Stimulated activated memory B cell treated with anti-CD40 and anti-IgM and Interleukin-4, amounts not matched to agents 10 μg/mL and 1 μg/mL and 100 μg/mL, for 72 hours (primary cell): ENCODE data around the gene MAP6.

Experiments
- ATAC-seq: fragments of 150-1000 bp; cut with Tn5 transposase; 2 replicates; pipeline ENCODE4 v1.10.0; 2021
- H3K27ac Mint-ChIP-seq: one replicate; pipeline ENCODE4 v1.8.0; 2022; ENCODE audit warnings: mild to moderate bottlenecking, mixed read lengths
- H3K27me3 Mint-ChIP-seq: one replicate; pipeline ENCODE4 v1.8.0; 2022; ENCODE audit warnings: mixed read lengths
- H3K36me3 Mint-ChIP-seq: one replicate; pipeline ENCODE4 v1.8.0; 2022; ENCODE audit warnings: mixed read lengths
- H3K4me1 Mint-ChIP-seq: one replicate; pipeline ENCODE4 v1.8.0; 2022; ENCODE audit warnings: mixed read lengths
- H3K4me3 Mint-ChIP-seq: one replicate; pipeline ENCODE4 v1.8.0; 2022; ENCODE audit warnings: mild to moderate bottlenecking, moderate library complexity, mixed read lengths
- H3K9me3 Mint-ChIP-seq: one replicate; pipeline ENCODE4 v1.8.0; 2022; ENCODE audit warnings: mixed read lengths

Gene MAP6

DNA sequence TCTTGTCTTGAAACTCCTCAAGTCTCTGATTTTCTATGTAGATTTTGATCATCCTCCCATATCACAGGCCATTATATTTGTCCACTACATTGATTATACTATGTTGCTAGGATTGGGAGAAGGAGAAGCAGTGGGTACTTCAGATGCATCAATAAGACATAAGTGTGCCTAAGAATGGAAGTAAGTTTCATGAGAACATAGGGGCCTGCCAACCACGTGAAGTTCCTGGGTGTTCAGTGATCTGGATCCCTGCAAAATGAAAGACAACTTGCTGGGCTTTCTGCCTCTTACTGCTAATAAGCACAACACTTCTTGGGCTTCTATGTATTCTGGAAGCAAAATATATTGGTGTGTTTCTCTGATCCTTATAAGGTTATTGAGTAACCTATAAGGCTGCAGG, 89.0 kb downstream of the MAP6 start:
- peaks cover 15% of the 10 kb centered on the region for H3K27me3 Mint-ChIP-seq

DNA sequence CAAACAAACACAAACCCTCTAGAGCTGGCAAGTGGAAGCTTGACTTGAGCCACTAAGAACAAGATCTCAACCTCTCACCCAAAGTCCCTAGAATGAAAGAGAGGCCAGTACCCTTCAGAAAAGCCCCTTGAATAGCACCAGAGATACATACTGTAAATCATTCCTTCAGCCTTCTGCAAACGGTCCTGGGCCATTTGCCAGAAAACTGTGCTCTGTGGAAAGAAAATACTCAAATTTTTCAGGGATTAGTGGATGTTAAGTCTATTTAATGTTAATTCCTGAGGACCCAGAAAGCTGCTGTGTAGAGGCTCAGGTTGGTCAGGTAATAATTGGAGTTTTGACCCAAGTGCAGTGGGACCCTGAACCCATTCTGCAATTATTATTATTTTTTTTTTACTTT, 89.9 kb downstream of the MAP6 start:
- Mint-ChIP-seq H3K9me3 (peaks cover 5% of the 10 kb centered on the region), H3K27ac (no peak overlapping the region), H3K4me1 (peaks cover 26% of the 10 kb centered on the region), H3K36me3 (peaks cover 5% of the 10 kb centered on the region), H3K4me3 (no peak overlapping the region), H3K27me3 (peaks cover 15% of the 10 kb centered on the region)
- ATAC-seq, result no peak

More for the DNA sequence above, 89.0 kb downstream of the MAP6 start:
- ATAC-seq, result no peak
- Mint-ChIP-seq H3K36me3 (peaks cover 5% of the 10 kb centered on the region), H3K4me3 (no peak overlapping the region), H3K4me1 (peaks cover 31% of the 10 kb centered on the region), H3K27ac (no peak overlapping the region), H3K9me3 (peaks cover 5% of the 10 kb centered on the region)

DNA sequence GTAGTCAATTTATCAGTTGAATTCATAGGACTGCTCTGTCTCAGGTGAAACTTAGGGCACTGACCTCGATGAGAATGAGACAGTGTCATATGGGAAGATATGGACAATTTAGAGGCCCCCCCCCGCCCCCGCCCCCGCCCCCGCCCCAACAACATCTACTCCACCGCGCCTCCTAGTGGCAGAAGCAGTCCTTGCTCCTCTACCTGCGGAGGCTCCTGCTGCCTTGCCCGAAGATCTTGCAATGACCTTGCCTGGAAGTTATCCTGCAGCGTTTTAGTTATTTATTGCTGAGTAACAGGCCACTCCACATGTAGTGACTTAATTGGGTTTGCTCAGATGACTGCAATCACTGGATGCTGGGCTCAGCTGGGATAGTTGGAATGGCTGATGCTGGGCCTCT, 91.6 kb downstream of the MAP6 start:
- peaks cover 16% of the 10 kb centered on the region for H3K4me1 Mint-ChIP-seq
- no peak for ATAC-seq
- H3K36me3 Mint-ChIP-seq, result peaks cover 8% of the 10 kb centered on the region
- H3K4me3 Mint-ChIP-seq, result no peak overlapping the region
- peaks cover 10% of the 10 kb centered on the region for H3K27me3 Mint-ChIP-seq
- H3K9me3 Mint-ChIP-seq, result peaks cover 5% of the 10 kb centered on the region
- peak overlapping the region; percentile 50 for H3K27ac Mint-ChIP-seq

DNA sequence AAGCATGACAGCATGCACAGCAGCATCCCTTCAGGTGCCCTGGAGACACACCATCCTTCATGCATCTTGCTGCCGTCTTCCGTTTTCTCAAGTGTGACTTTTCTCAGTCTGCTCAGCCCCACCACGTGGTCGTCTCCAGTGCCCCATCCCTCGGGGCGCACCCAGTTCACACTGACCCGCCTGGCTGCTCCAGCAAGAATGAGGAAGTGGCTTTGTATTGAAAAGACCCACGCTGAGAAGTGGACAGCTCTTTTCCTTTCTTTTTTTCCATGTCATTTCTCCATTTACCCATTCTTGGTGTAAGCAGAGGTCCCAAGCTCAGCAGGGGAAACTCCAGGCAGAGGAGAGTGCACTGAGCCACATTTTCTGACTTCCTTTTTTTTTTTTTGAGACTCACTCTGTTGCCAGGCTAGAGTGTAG, 92.3 kb downstream of the MAP6 start:
- ATAC-seq, result peak; percentile 88
- Mint-ChIP-seq H3K9me3 (peaks cover 5% of the 10 kb centered on the region), H3K4me3 (peak overlapping the region; percentile 16), H3K4me1 (peaks cover 14% of the 10 kb centered on the region), H3K27ac (peak overlapping the region; percentile 50), H3K36me3 (peaks cover 15% of the 10 kb centered on the region), H3K27me3 (peaks cover 3% of the 10 kb centered on the region)

DNA sequence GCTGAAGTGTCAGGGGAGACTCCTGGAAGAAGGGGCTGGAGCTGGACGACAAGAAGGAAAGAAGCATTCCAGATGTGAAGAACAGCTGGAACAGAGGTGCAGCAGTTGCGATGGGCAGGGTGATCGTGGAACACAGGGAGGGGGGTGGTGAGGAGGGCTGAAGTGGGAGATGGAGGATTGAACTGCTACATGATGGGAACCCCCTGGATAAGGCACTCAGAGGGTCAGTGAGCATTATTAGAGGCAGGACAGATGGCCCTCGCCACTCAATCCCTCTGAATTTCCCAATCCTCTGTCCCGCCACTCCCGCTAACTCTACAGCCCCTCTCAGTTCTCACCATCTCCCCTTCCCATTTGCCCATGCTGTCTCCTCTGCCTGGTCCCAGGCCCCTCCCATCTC, 92.8 kb downstream of the MAP6 start:
- Mint-ChIP-seq H3K4me1 (peaks cover 14% of the 10 kb centered on the region), H3K36me3 (peaks cover 16% of the 10 kb centered on the region), H3K4me3 (no peak overlapping the region), H3K27me3 (no peaks in the 10 kb centered on the region), H3K9me3 (peaks cover 5% of the 10 kb centered on the region), H3K27ac (peak overlapping the region; percentile 50)
- no peak for ATAC-seq

DNA sequence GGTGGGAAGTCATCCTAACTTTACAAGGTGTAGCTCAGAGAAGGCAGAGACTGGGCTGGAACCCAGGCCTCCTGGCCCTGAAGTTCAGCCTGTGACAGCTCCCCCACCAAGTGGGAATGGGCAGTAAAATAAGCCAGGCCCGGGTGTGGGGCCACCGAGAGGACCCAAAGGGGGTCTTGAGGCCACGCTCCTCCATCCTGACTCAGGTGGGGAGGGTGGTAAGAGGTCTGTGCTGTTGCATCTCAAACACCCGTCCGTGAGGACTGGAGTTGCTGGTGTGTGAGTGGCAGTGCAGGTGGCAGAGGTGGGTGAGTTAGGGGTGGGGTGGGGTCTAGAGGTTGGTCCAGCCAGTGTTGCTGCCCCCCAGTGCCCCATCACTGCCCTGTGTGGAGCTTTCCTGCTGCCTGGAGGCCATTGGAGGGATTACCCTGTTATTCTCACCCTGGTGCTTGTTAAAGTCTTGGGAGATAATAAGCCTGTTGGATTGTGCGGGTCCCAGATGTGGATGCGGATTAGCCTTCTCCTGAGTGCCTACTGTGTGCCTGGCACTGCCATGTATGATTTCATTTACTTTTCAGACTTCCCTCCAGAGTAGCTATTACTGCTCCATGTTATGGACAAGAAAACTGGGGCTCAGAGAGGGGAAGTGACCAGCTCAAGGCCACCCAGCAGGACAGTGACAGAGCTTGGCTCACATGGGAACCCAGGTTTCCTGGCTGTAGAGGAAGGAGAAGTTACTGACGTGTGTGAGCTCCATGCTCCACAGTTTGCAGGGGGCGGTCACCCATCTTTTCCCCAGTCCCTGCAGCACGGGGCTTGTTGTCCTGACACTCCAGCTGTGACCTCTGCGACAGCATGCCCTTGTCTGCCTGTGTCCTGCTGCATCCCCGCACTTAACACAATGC, 93.9 kb downstream of the MAP6 start:
- H3K27me3 Mint-ChIP-seq, result no peaks in the 10 kb centered on the region
- H3K9me3 Mint-ChIP-seq, result peaks cover 5% of the 10 kb centered on the region
- peaks cover 14% of the 10 kb centered on the region for H3K4me1 Mint-ChIP-seq
- no peak for ATAC-seq
- peaks cover 21% of the 10 kb centered on the region for H3K36me3 Mint-ChIP-seq
- H3K27ac Mint-ChIP-seq, result no peak overlapping the region
- no peak overlapping the region for H3K4me3 Mint-ChIP-seq

DNA sequence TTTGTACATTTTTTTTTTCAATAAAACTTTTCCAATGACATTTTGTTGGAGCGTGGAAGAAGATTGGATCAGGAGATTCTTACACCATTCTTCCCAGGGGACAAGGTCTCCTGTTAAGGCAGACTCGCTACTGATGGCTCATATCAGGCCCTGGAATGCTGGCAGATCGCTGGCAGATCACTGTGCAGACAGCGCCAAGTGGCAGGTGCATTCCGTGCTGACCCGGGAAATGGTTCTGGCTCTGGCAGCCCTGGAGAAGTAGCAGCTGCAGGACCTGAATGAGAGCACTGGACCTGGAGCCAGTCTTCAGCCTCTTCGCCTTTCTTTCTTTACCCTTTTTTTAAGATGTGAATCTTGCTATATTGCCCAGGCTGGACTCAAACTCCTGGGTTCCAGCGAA, 96.1 kb downstream of the MAP6 start:
- H3K27me3 Mint-ChIP-seq, result no peaks in the 10 kb centered on the region
- H3K9me3 Mint-ChIP-seq, result peaks cover 5% of the 10 kb centered on the region
- no peak overlapping the region for H3K4me3 Mint-ChIP-seq
- H3K36me3 Mint-ChIP-seq, result peaks cover 36% of the 10 kb centered on the region
- no peak overlapping the region for H3K27ac Mint-ChIP-seq
- no peak for ATAC-seq
- peaks cover 14% of the 10 kb centered on the region for H3K4me1 Mint-ChIP-seq

DNA sequence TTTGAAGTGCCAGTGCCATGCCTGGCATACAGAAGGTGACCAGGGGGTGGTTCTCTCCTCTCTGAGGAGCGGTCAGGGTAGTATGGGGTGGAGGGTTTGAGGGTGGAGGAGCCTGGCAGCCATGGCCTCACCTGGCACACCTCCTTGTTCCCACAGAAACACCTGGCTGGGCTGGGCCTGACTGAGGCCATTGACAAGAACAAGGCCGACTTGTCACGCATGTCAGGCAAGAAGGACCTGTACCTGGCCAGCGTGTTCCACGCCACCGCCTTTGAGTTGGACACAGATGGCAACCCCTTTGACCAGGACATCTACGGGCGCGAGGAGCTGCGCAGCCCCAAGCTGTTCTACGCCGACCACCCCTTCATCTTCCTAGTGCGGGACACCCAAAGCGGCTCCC, 97.2 kb downstream of the MAP6 start:
- H3K27me3 Mint-ChIP-seq, result no peaks in the 10 kb centered on the region
- no peak overlapping the region for H3K27ac Mint-ChIP-seq
- no peak for ATAC-seq

DNA sequence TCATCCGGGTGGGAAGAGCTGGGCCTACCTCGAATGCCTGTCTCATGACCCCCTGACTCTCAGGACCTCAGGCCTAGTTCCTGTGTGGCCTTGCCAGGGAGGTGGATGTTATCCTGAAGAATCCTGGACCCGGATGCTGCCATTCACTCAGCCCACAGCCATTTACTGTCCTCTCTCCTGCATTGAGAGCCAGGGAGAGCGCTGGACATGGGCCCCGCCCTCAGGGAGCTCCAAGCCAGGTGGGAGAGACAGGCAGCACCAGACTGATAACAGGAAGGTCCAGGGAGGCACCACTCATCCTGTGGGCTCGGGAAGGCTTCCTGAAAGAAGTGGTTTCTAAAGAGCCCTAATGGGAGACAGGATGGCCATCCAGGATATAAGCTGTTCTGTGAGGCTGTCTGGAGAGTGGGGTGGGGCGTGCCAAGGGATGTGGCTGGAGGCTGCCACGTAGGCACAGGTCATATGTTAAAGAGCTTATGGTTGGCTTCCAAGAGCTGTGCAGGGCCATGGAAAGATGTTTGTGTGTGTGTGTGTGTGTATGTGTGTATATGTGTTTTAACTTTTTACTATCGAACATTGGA, 98.2 kb downstream of the MAP6 start:
- peaks cover 31% of the 10 kb centered on the region for H3K36me3 Mint-ChIP-seq
- no peak for ATAC-seq
- peaks cover 2% of the 10 kb centered on the region for H3K4me1 Mint-ChIP-seq
- H3K27me3 Mint-ChIP-seq, result no peaks in the 10 kb centered on the region
- no peaks in the 10 kb centered on the region for H3K9me3 Mint-ChIP-seq
- H3K4me3 Mint-ChIP-seq, result no peak overlapping the region
- no peak overlapping the region for H3K27ac Mint-ChIP-seq

More for the DNA sequence above, 97.2 kb downstream of the MAP6 start:
- Mint-ChIP-seq H3K36me3 (peaks cover 36% of the 10 kb centered on the region), H3K9me3 (peaks cover 5% of the 10 kb centered on the region), H3K4me3 (no peak overlapping the region), H3K4me1 (peaks cover 11% of the 10 kb centered on the region)

DNA sequence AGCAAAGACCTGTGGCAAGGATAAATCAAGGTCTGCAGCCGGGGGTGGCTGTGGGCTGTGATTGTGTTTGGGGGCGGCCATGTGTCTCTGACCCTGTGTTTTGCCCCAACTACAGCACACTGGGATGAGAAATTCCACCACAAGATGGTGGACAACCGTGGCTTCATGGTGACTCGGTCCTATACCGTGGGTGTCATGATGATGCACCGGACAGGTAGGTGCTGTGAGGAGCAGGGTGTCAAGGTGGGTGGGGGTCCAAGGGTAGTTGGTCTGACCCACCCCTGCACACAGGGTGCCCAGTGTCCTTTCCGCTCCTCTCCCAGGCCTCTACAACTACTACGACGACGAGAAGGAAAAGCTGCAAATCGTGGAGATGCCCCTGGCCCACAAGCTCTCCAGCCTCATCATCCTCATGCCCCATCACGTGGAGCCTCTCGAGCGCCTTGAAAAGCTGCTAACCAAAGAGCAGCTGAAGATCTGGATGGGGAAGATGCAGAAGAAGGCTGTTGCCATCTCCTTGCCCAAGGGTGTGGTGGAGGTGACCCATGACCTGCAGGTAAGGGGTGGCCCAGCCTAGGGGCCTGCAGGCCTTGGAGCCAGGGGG, 100.1 kb downstream of the MAP6 start:
- Mint-ChIP-seq H3K27me3 (no peaks in the 10 kb centered on the region), H3K27ac (no peak overlapping the region), H3K36me3 (peaks cover 31% of the 10 kb centered on the region), H3K4me1 (peaks cover 4% of the 10 kb centered on the region), H3K4me3 (no peak overlapping the region), H3K9me3 (no peaks in the 10 kb centered on the region)
- no peak for ATAC-seq

DNA sequence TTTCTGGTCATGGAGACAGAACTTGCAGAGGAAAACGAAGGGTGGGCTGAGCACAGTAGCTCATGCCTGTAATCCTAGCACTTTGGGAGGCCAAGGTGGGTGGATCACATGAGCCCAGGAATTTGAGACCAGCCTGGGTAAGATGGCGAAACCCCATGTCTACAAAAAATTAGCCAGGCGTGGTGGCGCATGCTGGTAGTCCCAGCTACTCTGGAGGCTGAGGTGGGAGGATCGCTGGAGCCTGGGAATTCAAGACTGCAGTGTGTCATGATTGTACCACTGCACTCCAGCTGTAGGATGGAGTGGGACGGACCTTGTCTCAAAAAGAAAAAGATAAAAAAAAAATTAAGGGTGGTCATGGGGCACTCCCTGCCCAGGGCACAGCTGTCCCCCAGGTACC, 100.9 kb downstream of the MAP6 start:
- Mint-ChIP-seq H3K36me3 (peaks cover 31% of the 10 kb centered on the region), H3K27ac (no peak overlapping the region), H3K4me3 (no peak overlapping the region), H3K27me3 (no peaks in the 10 kb centered on the region), H3K4me1 (peaks cover 9% of the 10 kb centered on the region), H3K9me3 (no peaks in the 10 kb centered on the region)
- no peak for ATAC-seq

DNA sequence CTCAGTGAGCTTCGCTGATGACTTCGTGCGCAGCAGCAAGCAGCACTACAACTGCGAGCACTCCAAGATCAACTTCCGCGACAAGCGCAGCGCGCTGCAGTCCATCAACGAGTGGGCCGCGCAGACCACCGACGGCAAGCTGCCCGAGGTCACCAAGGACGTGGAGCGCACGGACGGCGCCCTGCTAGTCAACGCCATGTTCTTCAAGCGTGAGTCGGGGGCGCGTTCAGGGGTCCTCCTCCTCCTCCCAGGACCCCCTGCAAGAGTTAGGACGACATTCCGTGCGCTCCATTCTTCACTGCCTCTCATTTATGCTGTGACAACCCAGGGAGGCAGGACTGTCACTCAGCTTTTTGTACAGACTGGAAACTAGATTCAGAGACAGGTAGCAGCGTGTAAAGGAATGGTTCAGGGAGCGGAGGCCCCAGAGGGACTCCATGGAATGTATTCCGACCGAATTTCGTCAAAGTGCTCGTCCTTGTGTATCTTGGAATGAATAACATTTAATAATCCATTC, 102.0 kb downstream of the MAP6 start:
- Mint-ChIP-seq H3K9me3 (no peaks in the 10 kb centered on the region), H3K4me1 (peaks cover 20% of the 10 kb centered on the region), H3K36me3 (peaks cover 24% of the 10 kb centered on the region), H3K27me3 (peaks cover 4% of the 10 kb centered on the region), H3K27ac (no peak overlapping the region), H3K4me3 (no peak overlapping the region)
- ATAC-seq, result no peak

DNA sequence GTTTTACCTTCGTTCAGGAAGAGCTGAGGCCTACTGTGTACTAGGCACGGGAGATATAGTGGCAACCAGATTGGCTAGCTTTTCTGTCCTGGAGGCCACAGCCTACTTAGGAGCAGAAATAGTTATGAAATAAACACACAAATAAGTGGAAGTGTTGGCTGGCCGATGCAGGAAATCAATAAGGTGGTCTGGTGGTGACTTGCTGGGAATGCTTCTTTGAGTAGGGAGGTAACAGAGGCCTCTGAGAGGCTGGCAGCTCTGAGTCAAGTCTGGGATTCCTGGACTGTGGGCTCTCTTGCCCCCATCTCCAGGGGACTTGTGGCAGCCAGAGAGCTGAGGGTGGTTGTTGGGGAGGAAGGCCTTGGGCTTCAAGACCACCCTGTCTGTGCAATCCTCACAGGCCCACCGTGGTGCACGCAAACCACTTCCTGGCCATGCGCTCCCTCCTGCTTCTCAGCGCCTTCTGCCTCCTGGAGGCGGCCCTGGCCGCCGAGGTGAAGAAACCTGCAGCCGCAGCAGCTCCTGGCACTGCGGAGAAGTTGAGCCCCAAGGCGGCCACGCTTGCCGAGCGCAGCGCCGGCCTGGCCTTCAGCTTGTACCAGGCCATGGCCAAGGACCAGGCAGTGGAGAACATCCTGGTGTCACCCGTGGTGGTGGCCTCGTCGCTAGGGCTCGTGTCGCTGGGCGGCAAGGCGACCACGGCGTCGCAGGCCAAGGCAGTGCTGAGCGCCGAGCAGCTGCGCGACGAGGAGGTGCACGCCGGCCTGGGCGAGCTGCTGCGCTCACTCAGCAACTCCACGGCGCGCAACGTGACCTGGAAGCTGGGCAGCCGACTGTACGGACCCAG, 102.7 kb downstream of the MAP6 start:
- ATAC-seq, result no peak
- no peak overlapping the region for H3K4me3 Mint-ChIP-seq
- H3K9me3 Mint-ChIP-seq, result no peaks in the 10 kb centered on the region
- H3K36me3 Mint-ChIP-seq, result peaks cover 21% of the 10 kb centered on the region
- H3K27ac Mint-ChIP-seq, result no peak overlapping the region
- peaks cover 26% of the 10 kb centered on the region for H3K4me1 Mint-ChIP-seq
- H3K27me3 Mint-ChIP-seq, result peaks cover 10% of the 10 kb centered on the region

DNA sequence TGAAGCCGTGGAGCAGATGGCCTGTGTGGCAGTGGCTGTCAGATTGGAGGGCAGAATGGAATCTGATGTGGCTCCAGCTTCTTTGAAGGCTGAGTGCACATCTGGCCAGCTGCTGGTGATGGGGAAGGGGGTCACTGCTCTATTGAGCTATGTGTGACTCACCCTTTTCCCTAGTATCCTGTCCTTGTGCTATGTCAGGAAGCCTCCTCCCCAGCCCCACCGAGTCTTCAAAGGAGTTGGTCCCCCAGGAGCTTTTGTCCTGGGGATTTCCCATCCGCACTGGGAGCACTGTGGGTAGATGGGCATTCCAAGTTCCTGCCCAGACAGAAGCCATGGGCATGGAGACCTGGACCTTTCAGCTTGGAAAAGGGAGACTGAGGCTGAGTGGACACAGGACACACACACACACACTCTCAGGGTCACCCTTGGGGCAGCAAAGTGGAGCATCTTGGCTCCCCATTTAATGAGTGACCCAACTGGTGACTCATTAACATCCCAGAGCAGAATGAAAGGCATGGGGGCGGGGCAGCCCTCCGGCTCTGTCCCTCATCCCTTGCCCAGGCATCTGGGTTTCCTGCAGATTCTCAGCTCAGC, 103.5 kb downstream of the MAP6 start:
- Mint-ChIP-seq H3K27ac (no peak overlapping the region), H3K4me3 (no peak overlapping the region), H3K36me3 (peaks cover 16% of the 10 kb centered on the region), H3K9me3 (no peaks in the 10 kb centered on the region), H3K27me3 (peaks cover 10% of the 10 kb centered on the region), H3K4me1 (peaks cover 26% of the 10 kb centered on the region)
- ATAC-seq, result no peak
